Activated CD4-positive, CD25-positive, alpha-beta regulatory T cell (primary cell): ENCODE measurements around the gene SRD5A3.
A peak's percentile ranks its signal among the peaks of the same experiment; 100 is the strongest.

Source experiments
- DNase-seq, 4 experiments: peaks; one replicate each; lab custom pipeline; 2025; lab: John Stamatoyannopoulos, UW

SRD5A3 gene

GRCh38 chr4:55376698-55377097 lies 30.7 kb downstream of the SRD5A3 start:
- no peak for DNase-seq

- no peak for DNase-seq
These were observed 32.8 kb downstream of the SRD5A3 start for GRCh38 chr4:55378617-55379467.

- no peak for DNase-seq
These were observed 34.5 kb downstream of the SRD5A3 start for GRCh38 chr4:55380576-55380975.

GRCh38 chr4:55381502-55381901 lies 35.5 kb downstream of the SRD5A3 start:
- DNase-seq = no peak

GRCh38 chr4:55382488-55383003 lies 36.5 kb downstream of the SRD5A3 start:
- DNase-seq = no peak

GRCh38 chr4:55385201-55385649 lies 39.2 kb downstream of the SRD5A3 start:
- no peak for DNase-seq

- DNase-seq = no peak
These were observed 40.0 kb downstream of the SRD5A3 start for GRCh38 chr4:55386073-55386472.

GRCh38 chr4:55386840-55387239 lies 40.8 kb downstream of the SRD5A3 start:
- no peak for DNase-seq

- DNase-seq = no peak
These were observed 47.6 kb downstream of the SRD5A3 start for GRCh38 chr4:55393461-55394320.

- no peak for DNase-seq
These were observed 49.1 kb downstream of the SRD5A3 start for GRCh38 chr4:55395218-55395528.

- peak; percentile 74 to 83 (median 81) for DNase-seq
These were observed 49.7 kb downstream of the SRD5A3 start, which contains the start of gene TMEM165 for GRCh38 chr4:55395529-55396307. TMEM165 (plus strand) TSS chr4:55395957; CDS start chr4:55396190, 233 bp downstream.

- DNase-seq = peak in 3 of 4 experiments; percentile 4 to 22 (median 15)
These were observed 50.5 kb downstream of the SRD5A3 start for GRCh38 chr4:55396308-55397125.

GRCh38 chr4:55397126-55397436 lies 51.0 kb downstream of the SRD5A3 start:
- no peak for DNase-seq

- no peak for DNase-seq
These were observed 51.7 kb downstream of the SRD5A3 start for GRCh38 chr4:55397520-55398321.

- no peak for DNase-seq
These were observed 52.4 kb downstream of the SRD5A3 start for GRCh38 chr4:55398461-55398860.

- DNase-seq = no peak
These were observed 52.9 kb downstream of the SRD5A3 start for GRCh38 chr4:55398966-55399365.

GRCh38 chr4:55399581-55399980 lies 53.5 kb downstream of the SRD5A3 start:
- DNase-seq = no peak

- DNase-seq = no peak
These were observed 59.0 kb downstream of the SRD5A3 start for GRCh38 chr4:55405073-55405472.

- no peak for DNase-seq
These were observed 60.5 kb downstream of the SRD5A3 start for GRCh38 chr4:55406545-55406944.

GRCh38 chr4:55407119-55407518 lies 61.1 kb downstream of the SRD5A3 start:
- DNase-seq = no peak
